ENCODE data around the gene GRID1.

GRCh38 chr10:86286236-86287109, 80.1 kb downstream of the GRID1 start:
- TF ChIP-seq ZNF274 (IDR thresholded peaks at IDR 0.05; ENCODE audit: low read depth, low read length) (no peak), SUZ12 (IDR thresholded peaks at IDR 0.05; ENCODE audit: extremely low read depth, insufficient read depth, insufficient read length) (no peak), YY1 (IDR thresholded peaks at IDR 0.05; ENCODE audit: insufficient read depth, insufficient read length) (no peak)
